ENCODE results near the gene SCRT2.
"Not testable (repeated sequence)": the region's sequence is repeated elsewhere in the genome, so short reads cannot be mapped to it uniquely, and the experiment has no call there.

SCRT2 gene

GRCh38 chr20:653110-653589 is 22.5 kb downstream of the SCRT2 start, which contains the start of gene SRXN1:
Gene SRXN1 (minus strand): TSS chr20:653200. CDS start chr20:653185, 15 bp downstream.
- peak; percentile 73 for DNase-seq (ENCODE audit: low spot score)

DNA sequence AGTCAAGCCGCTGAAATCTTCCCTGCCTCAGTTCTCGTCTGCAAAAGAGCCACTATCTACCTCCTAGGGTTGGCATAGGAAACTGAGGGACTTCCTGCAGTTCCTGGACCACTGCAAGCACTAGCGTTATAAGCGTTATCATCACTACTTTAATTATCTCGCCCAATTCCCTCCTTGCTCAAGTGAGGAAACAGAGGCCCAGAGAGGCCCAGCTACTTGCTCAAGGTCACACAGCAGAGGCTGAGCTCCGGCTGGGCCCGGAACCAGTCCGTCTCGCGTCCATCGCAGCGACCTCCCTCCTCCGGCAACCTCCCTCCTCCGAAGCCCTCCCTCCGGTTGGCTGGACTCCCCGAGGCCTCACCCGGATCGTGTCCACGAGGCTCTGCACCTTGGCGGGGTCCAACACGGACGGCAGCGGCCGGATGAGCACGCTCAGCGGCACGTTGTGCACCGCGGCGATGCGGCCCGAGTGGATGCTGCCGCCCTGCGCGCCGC is 22.9 kb downstream of the SCRT2 start:
- DNase-seq (ENCODE audit: low spot score) = no peak

GRCh38 chr20:651713-652614 is 23.6 kb downstream of the SCRT2 start:
- no peak for DNase-seq (ENCODE audit: low spot score)

- DNase-seq (ENCODE audit: low spot score) = no peak
Observed at GRCh38 chr20:650954-651353, 24.6 kb downstream of the SCRT2 start.

DNA sequence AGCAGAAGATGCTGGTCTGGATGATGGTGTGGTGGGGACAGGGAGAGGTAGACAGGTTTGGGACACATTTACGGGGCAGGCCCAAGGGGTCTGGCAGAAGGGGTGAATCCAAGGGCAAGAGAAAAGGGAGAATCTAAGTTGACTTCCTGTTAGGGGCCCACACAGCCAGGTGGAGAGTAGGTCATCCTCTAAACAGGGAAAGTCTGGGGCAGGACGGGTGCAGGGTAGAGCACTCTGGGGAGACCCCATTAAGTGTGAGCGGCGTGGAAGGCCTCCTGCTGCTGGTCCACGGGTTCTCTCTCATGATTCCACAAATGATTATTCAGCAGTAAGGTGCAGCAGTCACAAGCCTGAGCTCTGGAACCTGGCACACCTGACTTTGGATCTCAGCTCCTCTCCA is 25.3 kb downstream of the SCRT2 start:
- no peak for DNase-seq (ENCODE audit: low spot score)

DNA sequence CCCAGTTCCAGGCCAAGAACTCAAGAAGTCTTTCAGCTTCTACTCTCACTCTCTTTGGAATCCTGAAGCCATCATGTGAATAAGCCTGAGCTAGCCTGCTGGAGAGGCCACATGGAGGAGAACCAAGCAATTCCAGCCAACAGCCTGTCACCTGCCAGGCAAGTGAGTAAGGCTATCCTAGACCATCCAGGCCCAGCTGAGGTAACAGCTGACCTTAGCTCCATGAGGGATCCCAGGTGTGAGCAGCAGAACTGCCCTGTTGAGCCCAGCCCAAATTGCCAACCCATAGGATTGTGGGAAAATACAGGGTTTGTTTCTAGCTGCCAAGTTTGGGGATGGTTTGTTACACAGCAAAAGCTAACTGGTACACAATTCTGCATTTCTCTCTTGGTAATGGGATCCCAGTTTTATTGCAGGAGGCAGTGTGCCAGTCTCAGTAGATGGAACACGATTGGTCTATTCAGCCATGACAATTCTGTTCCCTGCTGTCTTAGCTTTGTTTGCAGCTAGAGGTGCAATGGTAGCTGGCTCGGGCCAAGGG is 28.1 kb downstream of the SCRT2 start:
- no peak for DNase-seq (ENCODE audit: low spot score)

- DNase-seq (ENCODE audit: low spot score) = no peak
Observed at GRCh38 chr20:646868-647233, 28.8 kb downstream of the SCRT2 start.

DNA sequence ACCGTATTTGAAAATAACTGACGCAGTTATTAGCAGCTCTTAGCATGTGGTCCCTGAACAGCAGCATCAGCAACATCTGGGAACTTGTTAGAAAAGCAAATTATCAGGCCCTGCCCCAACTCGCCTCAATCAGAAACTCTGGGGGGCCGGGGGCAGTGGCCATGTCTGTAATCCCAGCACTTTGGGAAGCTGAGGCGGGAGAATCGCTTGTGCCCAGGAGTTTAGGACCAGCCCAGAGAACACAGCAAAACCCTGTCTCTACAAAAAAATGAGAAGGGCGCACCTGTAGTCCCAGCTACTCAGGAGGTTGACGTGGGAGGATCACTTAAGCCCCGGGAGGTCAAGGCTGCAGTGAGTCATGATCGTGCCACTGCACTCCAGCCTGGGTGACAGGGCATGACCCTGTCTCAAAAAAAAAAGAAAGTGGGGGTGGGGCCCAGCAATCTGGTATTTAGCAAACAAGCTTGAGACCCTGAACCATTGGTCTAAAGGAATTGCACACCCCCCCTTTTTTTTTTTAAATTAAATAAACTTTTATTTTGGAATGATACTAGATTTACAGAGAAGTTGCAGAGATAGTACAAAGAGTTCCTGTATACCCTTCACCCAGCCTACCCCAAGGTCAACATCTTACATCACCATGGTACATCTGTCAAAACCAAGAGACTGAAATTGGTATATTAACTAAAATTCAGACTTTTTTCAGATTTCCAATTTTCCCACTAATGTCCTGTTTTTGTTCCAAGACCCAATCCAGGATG is 29.3 kb downstream of the SCRT2 start:
- DNase-seq (ENCODE audit: low spot score) = no peak

DNA sequence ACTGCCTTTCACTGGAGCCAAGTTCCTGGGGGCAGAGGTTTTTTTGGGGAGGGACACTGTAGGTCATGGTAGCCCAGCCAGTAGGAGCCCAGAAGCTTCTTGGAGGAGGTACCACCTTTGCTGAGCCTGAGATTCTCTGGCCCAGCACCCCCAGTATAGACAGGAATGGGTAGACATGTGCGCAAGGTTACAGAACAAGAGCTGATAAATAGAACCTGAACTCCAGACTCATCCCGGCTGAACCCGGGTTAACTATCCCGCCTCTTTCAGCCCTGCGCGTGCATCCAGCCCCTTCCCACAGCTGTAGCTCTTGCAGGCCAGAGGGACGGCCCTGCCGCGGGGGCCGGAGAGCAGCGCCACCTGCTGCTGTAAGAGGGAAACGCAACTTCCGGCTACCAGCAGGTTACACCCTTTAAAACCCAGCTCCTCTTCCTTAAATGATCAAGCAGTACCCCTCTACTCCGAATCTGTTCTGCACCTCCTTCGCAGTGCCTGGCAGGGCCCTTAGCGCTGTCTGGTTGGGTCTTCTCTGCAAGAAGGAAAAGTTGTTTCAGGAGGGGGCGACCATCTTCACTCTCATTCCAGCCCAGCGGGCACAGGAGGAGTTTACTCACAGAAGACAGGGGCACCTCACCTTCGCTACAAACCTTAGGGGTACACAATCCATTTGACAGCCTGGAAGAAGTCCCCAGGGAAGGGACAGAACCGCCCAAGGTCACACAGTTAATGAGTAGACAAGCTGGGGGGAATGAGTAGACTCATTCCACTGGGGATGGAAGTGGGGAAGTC is 30.1 kb downstream of the SCRT2 start:
- peak; percentile 74 for DNase-seq (ENCODE audit: low spot score)

GRCh38 chr20:644692-645317 is 30.8 kb downstream of the SCRT2 start:
- no peak for DNase-seq (ENCODE audit: low spot score)

- peak; percentile 43 for DNase-seq (ENCODE audit: low spot score)
Observed at GRCh38 chr20:642398-643174, 33.0 kb downstream of the SCRT2 start.

DNA sequence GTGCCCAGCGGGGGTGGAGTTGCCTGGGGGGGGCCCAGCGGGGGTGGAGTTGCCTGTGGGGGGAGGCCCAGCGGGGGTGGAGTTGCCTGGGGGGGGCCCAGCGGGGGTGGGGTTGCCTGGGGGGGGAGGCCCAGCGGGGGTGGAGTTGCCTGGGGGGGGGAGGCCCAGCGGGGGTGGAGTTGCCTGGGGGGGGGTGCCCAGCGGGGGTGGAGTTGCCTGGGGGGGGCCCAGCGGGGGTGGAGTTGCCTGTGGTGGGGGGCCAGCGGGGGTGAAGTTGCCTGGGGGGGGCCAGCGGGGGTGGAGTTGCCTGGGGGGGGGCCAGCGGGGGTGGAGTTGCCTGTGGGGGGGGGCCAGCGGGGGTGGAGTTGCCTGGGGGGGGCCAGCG is 33.6 kb downstream of the SCRT2 start:
- DNase-seq (ENCODE audit: low spot score) = not testable (repeated sequence)

DNA sequence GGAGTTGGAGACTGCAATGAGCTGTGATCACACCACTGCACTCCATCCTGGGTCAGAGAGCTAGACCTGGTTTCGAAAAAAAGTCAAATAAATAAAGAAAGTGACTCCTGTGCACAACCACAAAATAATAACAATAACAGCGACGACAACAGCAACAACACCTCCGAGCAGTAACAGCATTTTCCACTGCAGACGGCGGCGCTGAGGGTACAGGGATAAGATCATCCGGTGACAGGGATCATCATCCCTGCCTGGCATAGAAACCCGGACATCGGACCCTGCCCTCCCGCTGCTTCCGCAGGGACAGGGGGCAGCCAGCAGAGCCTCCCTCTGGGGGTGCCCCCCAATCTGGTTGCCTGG is 34.1 kb downstream of the SCRT2 start:
- DNase-seq (ENCODE audit: low spot score) = no peak

- DNase-seq (ENCODE audit: low spot score) = no peak
Observed at GRCh38 chr20:640674-641515, 34.7 kb downstream of the SCRT2 start.

GRCh38 chr20:638579-638978 is 37.0 kb downstream of the SCRT2 start:
- DNase-seq (ENCODE audit: low spot score) = no peak

- DNase-seq (ENCODE audit: low spot score) = no peak
Observed at GRCh38 chr20:637559-637958, 38.0 kb downstream of the SCRT2 start.

DNA sequence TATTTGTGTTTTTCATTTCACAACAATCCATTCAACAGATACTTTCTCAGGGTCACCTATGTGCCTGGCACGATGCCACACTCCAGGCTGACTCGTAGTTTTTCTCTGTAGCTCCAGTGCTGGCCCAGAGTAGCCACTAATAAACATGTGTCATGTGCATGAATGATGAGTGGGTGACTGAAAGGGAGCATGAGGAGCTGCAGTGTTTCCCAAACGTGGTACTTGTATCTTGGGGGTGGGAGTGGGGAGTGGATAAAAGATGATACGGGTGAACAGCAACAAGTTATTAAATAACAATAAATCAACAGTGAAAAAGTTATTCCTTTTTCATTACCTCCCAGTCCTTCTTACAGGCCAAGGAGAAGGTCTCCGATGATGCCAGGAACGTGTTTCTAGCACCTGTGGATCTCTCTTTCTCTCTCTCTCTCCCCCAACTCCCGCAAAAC is 39.7 kb downstream of the SCRT2 start:
- DNase-seq (ENCODE audit: low spot score) = no peak

- DNase-seq (ENCODE audit: low spot score) = no peak
Observed at GRCh38 chr20:635028-635892, 40.3 kb downstream of the SCRT2 start.

All from Ammon's horn (tissue), 1 donor.